Activated CD4-positive, alpha-beta T cell treated with anti-CD3 and anti-CD28 coated beads, Interleukin-2, amount 50 U/mL, for 24 hours (primary cell): Measurements from ENCODE around the gene BRD2.

Experiments
- DNase-seq, 2 donors: peaks; one replicate each; pipeline ENCODE4 v3.0.0-alpha.2; 2020; ENCODE audit warnings: low read depth in 1 of 2, low spot score in 1 of 2

BRD2 gene

GRCh38 chr6:32971242-32971580, 2.8 kb downstream of the BRD2 start:
- no peak for DNase-seq

GRCh38 chr6:32971581-32972352, 3.4 kb downstream of the BRD2 start:
- peak; percentile 99 to 100 for DNase-seq

GRCh38 chr6:32972353-32973143, 4.2 kb downstream of the BRD2 start:
- DNase-seq: peak in 1 of 2 donors; percentile 22

GRCh38 chr6:32973144-32974015, 5.0 kb downstream of the BRD2 start:
- peak in 1 of 2 donors; percentile 54 for DNase-seq

- no peak for DNase-seq
These were observed 5.6 kb downstream of the BRD2 start for GRCh38 chr6:32974016-32974333.

- no peak for DNase-seq
These were observed 6.3 kb downstream of the BRD2 start for GRCh38 chr6:32974541-32975308.

- no peak for DNase-seq
These were observed 7.5 kb downstream of the BRD2 start for GRCh38 chr6:32975886-32976285.

- no peak for DNase-seq
These were observed 8.1 kb downstream of the BRD2 start for GRCh38 chr6:32976334-32977069.

GRCh38 chr6:32977272-32977952, 9.0 kb downstream of the BRD2 start:
- no peak for DNase-seq

- no peak for DNase-seq
These were observed 9.5 kb downstream of the BRD2 start for GRCh38 chr6:32977953-32978324.

GRCh38 chr6:32979720-32980487, 11.5 kb downstream of the BRD2 start:
- no peak for DNase-seq

GRCh38 chr6:32980488-32981038, 12.2 kb downstream of the BRD2 start:
- no peak for DNase-seq

- DNase-seq: no peak
These were observed 13.8 kb downstream of the BRD2 start for GRCh38 chr6:32982084-32982701.

GRCh38 chr6:32982702-32983492, 14.5 kb downstream of the BRD2 start:
- DNase-seq: no peak

- DNase-seq: no peak
These were observed 15.1 kb downstream of the BRD2 start for GRCh38 chr6:32983493-32983848.

- DNase-seq: no peak
These were observed 15.7 kb downstream of the BRD2 start for GRCh38 chr6:32983964-32984621.
